Astrocyte of the spinal cord (primary cell): ENCODE results near the gene CDHR1.

Experiments used
- DNase-seq: peaks from one replicate; pipeline ENCODE4 v3.0.0; 2011; ENCODE audit warnings: low read depth, low spot score
- H3K4me3 ChIP-seq: 2 replicates; pipeline ENCODE4 v1.5.1; 2011; ENCODE audit warnings: low read depth, mild to moderate bottlenecking, low read length, moderate library complexity
- in situ Hi-C: cut with HindIII; loops from 2 replicates; pipeline ENCODE4 v1.10.0; 2017; ENCODE audit warnings: low sequenced_read_pairs
- TF ChIP-seq, protein P1 (sequence below): IDR thresholded peaks from 2 replicates; pipeline ENCODE4 v1.5.1; 2012; ENCODE audit warnings: low read depth, mild to moderate bottlenecking, low read length, inconsistent platforms

Gene CDHR1

DNA sequence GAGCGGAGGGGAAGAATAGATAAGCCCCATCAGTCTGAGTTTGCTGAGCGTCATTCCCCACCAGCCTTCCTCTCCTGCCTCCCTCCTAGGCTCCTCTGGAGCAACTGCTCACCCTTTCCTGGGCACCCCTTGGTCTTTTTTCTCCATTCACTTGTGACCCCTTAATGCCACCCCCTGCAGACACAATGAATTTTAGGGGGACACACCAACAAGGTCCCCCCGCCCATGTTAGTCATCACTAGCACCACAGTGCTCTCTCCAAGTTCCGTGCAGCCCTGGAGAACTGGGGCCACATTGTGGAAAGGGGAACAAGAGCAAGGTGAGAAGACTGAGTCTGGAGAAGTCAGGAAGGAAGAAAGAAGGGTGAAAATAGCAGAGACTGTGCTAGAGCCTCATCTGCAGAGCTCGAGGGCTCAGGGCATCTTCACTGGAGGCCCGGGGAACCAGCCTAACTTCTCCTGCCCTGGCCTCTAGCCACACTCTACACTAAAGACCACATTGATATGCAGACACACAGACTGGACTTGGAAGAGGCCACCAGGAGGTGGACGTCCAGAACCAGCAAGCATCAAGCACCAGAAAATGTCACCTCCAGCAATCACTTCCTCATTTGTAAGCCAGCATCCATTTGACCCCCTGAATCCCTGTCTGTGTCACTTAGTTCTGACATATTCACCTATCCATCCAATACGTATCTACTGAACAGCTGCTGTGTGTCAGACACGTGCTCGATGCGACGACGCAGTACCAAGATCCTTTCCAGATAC, 68.0 kb downstream of the CDHR1 start:
- H3K4me3 ChIP-seq, result no peak overlapping the region
- DNase-seq, result no peak
- TF ChIP-seq, protein P1, sequence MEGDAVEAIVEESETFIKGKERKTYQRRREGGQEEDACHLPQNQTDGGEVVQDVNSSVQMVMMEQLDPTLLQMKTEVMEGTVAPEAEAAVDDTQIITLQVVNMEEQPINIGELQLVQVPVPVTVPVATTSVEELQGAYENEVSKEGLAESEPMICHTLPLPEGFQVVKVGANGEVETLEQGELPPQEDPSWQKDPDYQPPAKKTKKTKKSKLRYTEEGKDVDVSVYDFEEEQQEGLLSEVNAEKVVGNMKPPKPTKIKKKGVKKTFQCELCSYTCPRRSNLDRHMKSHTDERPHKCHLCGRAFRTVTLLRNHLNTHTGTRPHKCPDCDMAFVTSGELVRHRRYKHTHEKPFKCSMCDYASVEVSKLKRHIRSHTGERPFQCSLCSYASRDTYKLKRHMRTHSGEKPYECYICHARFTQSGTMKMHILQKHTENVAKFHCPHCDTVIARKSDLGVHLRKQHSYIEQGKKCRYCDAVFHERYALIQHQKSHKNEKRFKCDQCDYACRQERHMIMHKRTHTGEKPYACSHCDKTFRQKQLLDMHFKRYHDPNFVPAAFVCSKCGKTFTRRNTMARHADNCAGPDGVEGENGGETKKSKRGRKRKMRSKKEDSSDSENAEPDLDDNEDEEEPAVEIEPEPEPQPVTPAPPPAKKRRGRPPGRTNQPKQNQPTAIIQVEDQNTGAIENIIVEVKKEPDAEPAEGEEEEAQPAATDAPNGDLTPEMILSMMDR, result no peak
- in situ Hi-C loops, result no loop called here

DNA sequence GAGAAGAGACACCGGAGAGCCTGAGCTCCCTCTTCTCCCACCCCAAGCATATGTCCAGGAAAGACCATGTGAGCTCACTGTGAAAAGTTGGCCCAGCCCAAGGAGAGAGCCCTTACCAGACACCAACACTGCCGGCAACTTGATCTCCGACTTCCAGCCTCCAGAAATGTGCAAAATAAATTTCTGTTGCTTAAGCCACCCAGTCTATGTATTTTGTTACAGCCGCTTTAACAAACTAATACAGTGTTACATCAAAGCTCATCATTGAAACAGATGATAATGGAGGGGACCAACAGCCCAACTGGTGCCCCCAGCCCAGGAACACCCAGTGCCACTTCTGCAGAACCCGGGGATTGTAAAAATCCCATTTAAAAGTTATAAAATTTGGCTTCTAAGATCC, 69.4 kb downstream of the CDHR1 start:
- in situ Hi-C loops, result no loop called here
- TF ChIP-seq, protein P1, result no peak
- no peak overlapping the region for H3K4me3 ChIP-seq
- no peak for DNase-seq

DNA sequence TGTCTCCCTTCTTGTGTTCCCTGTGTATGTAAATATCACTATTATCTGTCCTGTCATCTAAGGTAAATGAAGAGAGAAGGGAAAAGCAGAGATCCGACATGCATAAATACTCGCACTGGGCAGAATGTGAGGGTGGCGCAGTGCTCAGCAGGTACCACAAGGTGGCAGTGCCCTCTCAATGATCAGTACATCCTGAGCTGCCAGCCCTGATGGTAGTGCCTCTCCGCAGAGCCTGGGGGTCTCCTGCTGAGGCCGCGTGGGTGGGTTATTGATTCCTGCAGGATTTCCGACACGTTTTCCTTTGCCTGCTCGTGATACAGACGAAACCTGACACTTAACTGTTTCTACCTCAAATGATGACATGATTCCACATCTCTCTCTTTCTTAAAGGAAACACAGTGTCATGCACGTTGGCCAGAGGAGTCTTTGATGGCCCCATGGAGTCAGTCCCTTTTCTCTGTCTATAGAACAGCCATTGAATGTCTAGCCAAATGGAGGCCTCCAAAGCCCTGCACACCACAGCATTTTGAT, 70.3 kb downstream of the CDHR1 start:
- DNase-seq, result peak; percentile 63
- in situ Hi-C loops, result no loop called here
- TF ChIP-seq, protein P1, result peak; percentile 98
- H3K4me3 ChIP-seq, result no peak overlapping the region

DNA sequence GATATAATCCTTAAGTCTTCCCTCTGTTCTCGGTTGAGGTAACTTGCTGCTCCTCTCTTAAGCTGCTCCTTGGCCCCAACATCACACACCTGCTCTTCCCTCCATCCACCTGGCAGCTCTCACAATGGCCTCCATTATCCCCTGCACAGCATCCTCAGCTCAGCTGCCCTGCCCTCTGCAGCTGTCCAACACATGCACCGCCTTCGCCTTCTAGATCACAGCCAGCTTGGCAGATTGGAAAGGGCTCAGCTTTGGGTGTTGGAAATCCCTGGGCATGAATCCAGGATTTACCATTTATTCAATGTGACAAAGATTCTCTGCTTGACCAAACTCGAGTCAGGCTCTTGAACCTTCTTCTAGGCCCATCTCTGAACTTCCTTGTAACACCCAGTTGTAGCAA, 71.1 kb downstream of the CDHR1 start:
- TF ChIP-seq, protein P1, result no peak
- DNase-seq, result no peak
- in situ Hi-C loops, result no loop called here
- H3K4me3 ChIP-seq, result no peak overlapping the region

DNA sequence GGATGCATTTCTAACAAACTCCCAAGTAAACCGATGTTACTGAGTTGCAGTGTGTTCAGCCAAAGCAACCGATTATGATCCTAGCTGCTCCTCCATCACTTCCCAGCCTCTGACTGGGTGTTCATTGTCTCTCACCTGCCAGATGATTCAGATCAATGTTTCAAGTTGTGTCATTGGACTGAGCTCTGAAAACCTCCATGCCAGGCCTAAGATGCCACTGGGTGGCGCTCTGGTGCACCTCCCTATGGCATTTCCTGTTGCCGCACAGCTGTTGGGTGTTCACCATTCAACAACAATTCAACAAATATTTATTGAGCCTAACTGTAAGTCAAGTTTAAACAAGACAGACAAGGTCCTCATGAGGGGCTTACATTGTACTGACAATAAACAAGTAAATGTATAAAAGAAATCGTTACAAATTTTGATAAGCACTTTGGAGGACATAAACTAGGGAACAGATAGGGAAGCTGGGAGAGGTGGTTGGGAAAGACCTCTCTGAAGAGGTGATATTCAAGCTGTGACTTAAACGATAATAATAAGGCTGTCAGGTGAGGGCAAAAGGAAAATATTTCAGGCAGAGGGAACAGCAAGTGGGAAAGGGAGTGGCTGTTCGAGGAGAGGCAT, 73.3 kb downstream of the CDHR1 start:
- TF ChIP-seq, protein P1, result peak; percentile 78
- in situ Hi-C loops, result no loop called here
- no peak overlapping the region for H3K4me3 ChIP-seq
- DNase-seq, result peak; percentile 30

DNA sequence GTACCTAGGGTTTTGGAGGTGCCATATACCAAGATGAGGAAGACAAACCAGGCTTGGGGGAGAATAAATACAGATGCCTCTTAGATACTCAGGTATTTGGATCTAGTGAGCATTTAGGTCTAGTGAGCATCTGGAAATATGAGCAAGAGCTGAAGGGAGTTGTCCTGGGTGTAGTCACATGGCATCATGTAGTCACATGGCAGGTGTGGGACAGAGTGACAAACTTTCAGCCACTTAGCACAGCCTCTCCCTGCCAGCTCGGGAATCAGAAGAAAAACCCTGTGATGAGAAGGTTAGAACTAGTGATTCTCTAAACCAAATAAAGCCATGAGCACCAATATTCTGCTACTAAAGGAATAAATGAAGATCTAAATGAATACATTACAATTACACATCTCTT, 74.8 kb downstream of the CDHR1 start:
- TF ChIP-seq, protein P1, result no peak
- in situ Hi-C loops, result no loop called here
- H3K4me3 ChIP-seq, result no peak overlapping the region
- no peak for DNase-seq
